ENCODE results near the gene ATP13A3. TPM values are rescaled to one million over a fixed set of nuclear protein-coding genes. Genes with fewer than 3 reads are reported as not detected.
"Not testable (repeated sequence)": the region's sequence is repeated elsewhere in the genome, so short reads cannot be mapped to it uniquely, and the experiment has no call there.

ATP13A3 gene
- total RNA-seq = 100 to 1,000 TPM; 113 to 124 TPM

DNA sequence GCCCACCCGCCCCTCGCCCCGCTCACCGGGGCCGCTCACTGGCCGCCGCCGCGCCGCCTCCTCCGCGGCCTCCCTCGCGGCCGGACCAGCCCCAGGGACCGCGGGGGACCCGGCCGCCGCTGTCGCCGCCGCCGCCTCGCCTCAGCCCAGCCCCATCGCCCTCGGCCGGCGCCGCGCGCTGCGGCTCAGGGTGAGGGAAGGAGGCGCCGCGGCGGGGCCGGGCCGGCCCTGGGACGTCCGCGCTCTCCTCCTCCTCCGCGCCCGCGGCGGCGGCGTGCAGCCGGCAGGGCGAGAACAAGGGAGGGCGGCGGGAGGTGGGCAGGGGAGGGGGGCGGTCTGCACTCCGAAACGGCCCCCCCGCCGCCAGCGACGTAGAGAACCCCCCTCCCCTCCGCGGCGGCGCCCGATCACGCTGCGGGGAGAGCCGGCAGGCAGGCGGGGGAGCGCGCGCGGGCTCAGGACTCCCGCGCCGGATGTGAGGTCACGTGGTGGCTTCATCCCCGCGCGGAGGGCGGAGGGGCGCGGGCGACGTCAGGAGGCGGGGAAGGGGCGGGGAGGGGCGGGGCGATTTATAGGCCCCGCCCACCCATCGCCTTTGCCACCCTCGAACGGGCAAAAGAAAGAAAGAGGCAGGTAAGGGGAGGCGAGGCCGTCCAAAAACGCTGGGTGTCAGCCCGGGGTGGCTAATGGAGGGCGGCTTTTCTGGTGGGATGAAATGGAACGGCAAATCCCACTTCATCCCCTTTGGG, at the start of gene ATP13A3:
Gene ATP13A3, minus strand, starts transcription at position 463 of the 749 bp plus-strand sequence. CDS start 24,812 bp downstream, outside the sequence.
- H3K27me3 Mint-ChIP-seq = no peaks in the 10 kb centered on the region
- peak within 1 kb of the TSS; percentile 93 for H3K27ac Mint-ChIP-seq
- no peaks in the 10 kb centered on the region for H3K9me3 Mint-ChIP-seq
- peak within 1 kb of the TSS; percentile 89 for H3K4me3 Mint-ChIP-seq
- H3K4me1 Mint-ChIP-seq = peaks cover 44% of the 10 kb centered on the region
- DNase-seq = peak; percentile 90
- peaks cover 41% of the 10 kb centered on the region for H3K36me3 Mint-ChIP-seq

DNA sequence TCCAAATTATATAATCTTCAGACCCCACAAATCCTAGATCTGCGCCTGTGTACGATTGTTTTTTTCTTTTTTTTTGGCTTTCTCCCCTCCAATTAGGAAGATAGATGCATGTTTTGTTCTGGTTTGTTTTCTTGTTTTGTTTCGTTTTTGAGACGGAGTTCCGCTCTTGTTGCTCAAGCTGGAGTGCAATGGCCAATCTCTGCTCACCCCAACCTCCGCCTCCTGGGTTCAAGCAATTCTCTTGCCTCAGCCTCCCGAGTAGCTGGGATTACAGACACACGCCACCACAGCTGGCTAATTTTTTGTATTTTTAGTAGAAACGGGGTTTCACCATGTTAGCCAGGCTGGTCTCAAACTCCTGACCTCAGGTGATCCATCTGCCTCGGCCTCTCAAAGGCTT, 48.4 kb upstream of the ATP13A3 start:
- H3K27me3 Mint-ChIP-seq, H3K27ac Mint-ChIP-seq, H3K4me1 Mint-ChIP-seq, H3K36me3 Mint-ChIP-seq, H3K4me3 Mint-ChIP-seq, H3K9me3 Mint-ChIP-seq, DNase-seq: not testable (repeated sequence)

GRCh38 chr3:194534243-194534642, 47.4 kb upstream of the ATP13A3 start:
- no peak overlapping the region for H3K4me3 Mint-ChIP-seq
- DNase-seq = no peak
- peaks cover 2% of the 10 kb centered on the region for H3K4me1 Mint-ChIP-seq
- H3K27me3 Mint-ChIP-seq = no peaks in the 10 kb centered on the region
- H3K27ac Mint-ChIP-seq = no peak overlapping the region
- peaks cover 9% of the 10 kb centered on the region for H3K9me3 Mint-ChIP-seq
- H3K36me3 Mint-ChIP-seq = peaks cover 4% of the 10 kb centered on the region

DNA sequence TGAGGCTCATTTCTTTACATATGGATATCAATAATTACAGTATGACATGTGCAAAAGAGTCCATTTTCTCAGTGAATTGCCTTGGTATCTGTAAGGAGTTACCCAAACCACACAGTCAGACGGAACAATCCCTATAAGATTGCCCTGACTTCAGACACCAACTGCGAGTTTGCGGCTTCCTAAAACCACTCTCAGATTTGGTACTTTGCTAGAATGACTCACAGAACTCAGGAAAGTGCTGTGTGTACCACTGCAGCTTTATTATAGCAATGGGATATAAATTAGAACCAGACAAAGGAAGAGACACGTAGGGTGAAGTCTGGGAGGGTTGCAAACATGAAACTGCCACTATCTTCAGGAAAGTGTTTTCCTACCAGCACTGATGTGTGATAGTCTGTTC, 45.8 kb upstream of the ATP13A3 start:
- no peak for DNase-seq
- no peaks in the 10 kb centered on the region for H3K27me3 Mint-ChIP-seq
- peaks cover 2% of the 10 kb centered on the region for H3K4me1 Mint-ChIP-seq
- H3K27ac Mint-ChIP-seq = no peak overlapping the region
- H3K9me3 Mint-ChIP-seq = peaks cover 9% of the 10 kb centered on the region
- no peak overlapping the region for H3K4me3 Mint-ChIP-seq
- H3K36me3 Mint-ChIP-seq = peaks cover 4% of the 10 kb centered on the region

DNA sequence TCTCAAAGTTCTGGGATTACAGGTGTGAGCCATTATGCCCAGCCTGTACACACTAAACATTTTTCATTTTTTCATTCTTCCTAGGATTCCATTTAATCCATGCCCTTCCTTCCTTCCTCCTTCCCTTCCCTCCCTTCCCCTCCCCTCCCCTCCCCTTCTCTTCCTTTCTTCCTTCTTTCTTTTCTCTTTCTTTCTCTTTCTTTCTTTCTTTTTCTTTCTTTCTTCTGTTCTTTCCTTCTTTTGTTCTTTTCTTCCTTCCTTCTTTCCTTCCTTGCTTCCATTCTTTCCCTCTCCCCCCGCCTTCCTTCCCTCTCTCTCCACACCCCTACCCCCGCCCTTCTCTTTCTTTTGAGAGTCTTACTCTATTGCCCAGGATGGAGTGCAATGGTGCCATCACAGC, 40.9 kb upstream of the ATP13A3 start:
- Mint-ChIP-seq H3K36me3 (no peaks in the 10 kb centered on the region), H3K4me3 (no peak overlapping the region)
- DNase-seq = no peak

GRCh38 chr3:194526164-194526563, 39.4 kb upstream of the ATP13A3 start:
- Mint-ChIP-seq H3K9me3 (no peaks in the 10 kb centered on the region), H3K36me3 (no peaks in the 10 kb centered on the region), H3K4me1 (peaks cover 7% of the 10 kb centered on the region), H3K4me3 (no peak overlapping the region), H3K27ac (no peak overlapping the region), H3K27me3 (no peaks in the 10 kb centered on the region)
- DNase-seq = no peak

More for the DNA sequence above, 40.9 kb upstream of the ATP13A3 start:
- H3K9me3 Mint-ChIP-seq = no peaks in the 10 kb centered on the region
- no peaks in the 10 kb centered on the region for H3K27me3 Mint-ChIP-seq
- no peak overlapping the region for H3K27ac Mint-ChIP-seq
- peaks cover 4% of the 10 kb centered on the region for H3K4me1 Mint-ChIP-seq

GRCh38 chr3:194522579-194523046, 35.8 kb upstream of the ATP13A3 start:
- H3K9me3 Mint-ChIP-seq = peaks cover 2% of the 10 kb centered on the region
- no peaks in the 10 kb centered on the region for H3K27me3 Mint-ChIP-seq
- no peak for DNase-seq
- H3K4me1 Mint-ChIP-seq = peaks cover 20% of the 10 kb centered on the region
- H3K4me3 Mint-ChIP-seq = no peak overlapping the region
- H3K27ac Mint-ChIP-seq = no peak overlapping the region
- no peaks in the 10 kb centered on the region for H3K36me3 Mint-ChIP-seq

DNA sequence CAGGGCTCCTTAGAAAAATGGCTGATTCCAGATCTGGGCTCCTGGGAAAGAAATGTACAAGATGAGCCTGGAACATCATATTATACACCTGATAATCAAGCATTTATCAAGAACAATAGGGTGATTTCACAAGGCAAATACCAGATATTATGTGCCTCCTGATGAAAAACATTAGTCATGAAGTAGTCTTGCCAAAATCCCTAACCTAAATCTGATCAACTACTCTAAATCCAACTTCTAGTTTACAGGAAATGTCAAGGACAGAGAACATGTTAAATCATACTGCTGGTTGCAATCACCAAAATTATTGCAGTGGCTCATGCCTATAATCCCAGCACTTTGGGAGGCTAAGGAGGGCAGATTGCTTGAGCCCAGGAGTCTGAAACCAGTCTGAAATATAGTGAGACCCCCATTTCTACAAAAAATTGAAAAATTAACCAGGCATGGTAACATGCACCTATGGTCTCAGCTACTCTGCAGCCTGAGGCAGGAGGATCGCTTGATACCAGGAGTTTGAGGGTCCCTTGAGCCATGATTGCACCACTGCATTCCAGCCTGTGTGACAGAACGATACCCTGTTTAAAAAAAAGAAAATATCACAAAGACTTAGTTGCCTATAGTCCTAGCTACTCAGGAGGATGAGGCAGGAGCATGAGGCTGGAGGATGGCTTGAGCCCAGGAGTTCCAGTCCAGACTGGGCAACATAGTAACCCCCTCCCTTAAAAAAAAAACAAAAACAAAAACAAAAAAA, 34.9 kb upstream of the ATP13A3 start:
- Mint-ChIP-seq H3K36me3 (no peaks in the 10 kb centered on the region), H3K9me3 (peaks cover 2% of the 10 kb centered on the region), H3K27ac (no peak overlapping the region), H3K4me3 (no peak overlapping the region), H3K4me1 (peaks cover 16% of the 10 kb centered on the region), H3K27me3 (no peaks in the 10 kb centered on the region)
- no peak for DNase-seq

DNA sequence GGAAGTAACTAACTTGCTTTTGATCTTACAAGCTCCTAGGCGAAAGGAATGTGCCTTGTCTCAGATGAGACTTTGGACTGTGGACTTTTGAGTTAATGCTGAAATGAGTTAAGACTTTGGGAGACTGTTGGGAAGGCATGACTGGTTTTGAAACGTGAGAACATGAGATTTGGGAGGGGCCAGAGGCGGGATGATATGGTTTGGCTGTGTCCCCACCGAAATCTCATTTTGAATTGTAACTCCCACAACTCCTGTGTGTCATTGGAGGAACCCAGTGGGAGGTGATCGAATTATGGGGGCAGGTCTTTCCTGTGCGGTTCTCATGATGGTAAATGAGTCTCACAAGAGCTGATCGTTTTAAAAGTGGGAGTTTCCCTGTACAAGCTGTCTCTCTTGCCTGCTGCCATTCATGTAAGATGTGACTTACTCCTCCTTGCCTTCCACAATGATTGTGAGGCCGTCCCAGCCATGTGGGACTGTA, 33.9 kb upstream of the ATP13A3 start:
- H3K4me3 Mint-ChIP-seq, H3K27me3 Mint-ChIP-seq, H3K9me3 Mint-ChIP-seq, H3K27ac Mint-ChIP-seq, H3K36me3 Mint-ChIP-seq: not testable (repeated sequence)
- peaks cover 16% of the 10 kb centered on the region for H3K4me1 Mint-ChIP-seq
- peak; percentile 33 for DNase-seq

DNA sequence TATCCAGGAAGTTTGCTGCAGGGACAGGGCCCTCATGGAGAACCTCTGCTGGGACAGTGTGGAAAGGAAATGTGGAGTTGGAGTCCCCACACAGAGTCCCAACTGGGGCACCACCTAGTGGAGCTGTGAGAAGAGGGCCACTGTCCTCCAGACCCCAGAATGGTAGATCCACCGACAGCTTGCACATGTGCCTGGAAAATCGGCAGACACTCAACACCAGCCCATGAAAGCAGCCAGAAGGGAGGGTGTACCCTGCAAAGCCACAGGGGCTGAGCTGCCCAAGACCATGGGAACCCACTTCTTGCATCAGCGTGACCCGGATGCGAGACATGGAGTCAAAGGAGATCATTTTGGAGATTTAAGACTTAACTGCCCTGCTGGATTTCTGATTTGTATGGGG, 33.4 kb upstream of the ATP13A3 start:
- H3K27ac Mint-ChIP-seq, H3K36me3 Mint-ChIP-seq, H3K27me3 Mint-ChIP-seq, H3K9me3 Mint-ChIP-seq, DNase-seq, H3K4me3 Mint-ChIP-seq: not testable (repeated sequence)
- peaks cover 16% of the 10 kb centered on the region for H3K4me1 Mint-ChIP-seq

GRCh38 chr3:194518652-194519051, 31.9 kb upstream of the ATP13A3 start:
- H3K27me3 Mint-ChIP-seq = no peaks in the 10 kb centered on the region
- H3K36me3 Mint-ChIP-seq = no peaks in the 10 kb centered on the region
- no peak overlapping the region for H3K27ac Mint-ChIP-seq
- H3K4me1 Mint-ChIP-seq = peaks cover 16% of the 10 kb centered on the region
- DNase-seq = no peak
- H3K4me3 Mint-ChIP-seq = no peak overlapping the region
- H3K9me3 Mint-ChIP-seq = peaks cover 2% of the 10 kb centered on the region

GRCh38 chr3:194517333-194517732, 30.5 kb upstream of the ATP13A3 start:
- DNase-seq = no peak
- no peak overlapping the region for H3K27ac Mint-ChIP-seq
- no peak overlapping the region for H3K4me3 Mint-ChIP-seq
- peaks cover 2% of the 10 kb centered on the region for H3K9me3 Mint-ChIP-seq
- no peaks in the 10 kb centered on the region for H3K36me3 Mint-ChIP-seq
- no peaks in the 10 kb centered on the region for H3K27me3 Mint-ChIP-seq
- peaks cover 16% of the 10 kb centered on the region for H3K4me1 Mint-ChIP-seq

GRCh38 chr3:194514626-194515025, 27.8 kb upstream of the ATP13A3 start:
- Mint-ChIP-seq H3K9me3 (no peaks in the 10 kb centered on the region), H3K27me3 (no peaks in the 10 kb centered on the region), H3K4me1 (peaks cover 3% of the 10 kb centered on the region), H3K36me3 (no peaks in the 10 kb centered on the region), H3K4me3 (no peak overlapping the region), H3K27ac (no peak overlapping the region)
- no peak for DNase-seq

DNA sequence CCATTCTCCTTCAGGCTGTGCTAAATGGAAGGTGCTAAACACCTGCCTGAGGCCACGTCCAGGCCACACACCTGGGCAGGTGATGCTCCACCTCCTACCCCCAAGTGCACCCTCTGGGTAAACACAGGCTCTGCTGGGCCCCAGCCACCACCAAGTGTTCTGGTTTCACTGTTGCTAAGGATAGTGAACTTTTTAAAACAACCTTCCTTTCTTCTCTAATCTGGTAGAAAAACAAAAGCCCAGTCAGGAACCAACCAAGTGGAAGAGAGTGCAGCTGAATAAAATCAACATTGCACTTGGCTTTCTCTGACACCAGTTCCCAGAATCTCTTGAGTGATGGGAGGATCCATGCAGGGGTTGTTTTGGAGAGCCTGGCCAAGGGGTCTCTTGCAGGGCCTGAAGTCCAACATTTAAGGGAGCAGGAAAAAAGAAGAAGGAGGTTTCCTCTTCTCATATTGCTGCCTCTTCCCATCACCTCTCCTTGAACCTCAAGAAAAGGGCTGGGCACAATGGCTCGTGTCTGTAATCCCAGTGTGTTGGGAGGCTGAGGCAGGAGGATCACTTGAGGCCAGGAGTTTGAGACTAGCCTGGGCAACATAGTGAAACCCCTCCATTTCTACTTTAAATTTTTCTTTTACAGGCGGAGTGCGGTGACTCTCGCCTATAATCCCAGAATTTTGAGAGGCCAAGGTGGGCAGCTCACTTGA, 26.2 kb upstream of the ATP13A3 start:
- no peaks in the 10 kb centered on the region for H3K36me3 Mint-ChIP-seq
- no peak overlapping the region for H3K27ac Mint-ChIP-seq
- H3K9me3 Mint-ChIP-seq = no peaks in the 10 kb centered on the region
- H3K4me1 Mint-ChIP-seq = no peaks in the 10 kb centered on the region
- no peak for DNase-seq
- no peak overlapping the region for H3K4me3 Mint-ChIP-seq
- no peaks in the 10 kb centered on the region for H3K27me3 Mint-ChIP-seq

Data from activated naive CD8-positive, alpha-beta T cell treated with anti-CD3 and anti-CD28 coated beads for 36 hours (primary cell).